SK-N-SH (cell line): ENCODE results near the gene TNFAIP8L2. TPM values are rescaled to one million over a fixed set of nuclear protein-coding genes. Genes with fewer than 3 reads are reported as not detected.
A peak's percentile ranks its signal among the peaks of the same experiment; 100 is the strongest.

Experiments
- CTCF ChIA-PET: fragments of 300-600, 350-600 bp; formaldehyde crosslinking; extraction: SDS; loops from one replicate; lab custom pipeline; 2021; lab: Yijun Ruan, JAX
- POLR2A ChIA-PET: fragments of 350-600 bp; sonication (Branson Sonifier 250); formaldehyde crosslinking; extraction: SDS; loops from one replicate; lab custom pipeline; 2020; ENCODE audit warnings: antibody characterized with exemption, inconsistent platforms; lab: Yijun Ruan, JAX
- DNase-seq: peaks from one replicate; pipeline ENCODE4 v3.0.0; 2012
- H2AFZ ChIP-seq: fragments of 200-600 bp; sonication (generic); 2 replicates; pipeline ENCODE4 v1.8.1; 2016; ENCODE audit warnings: antibody characterized with exemption, mild to moderate bottlenecking, low read depth
- H3F3A ChIP-seq: fragments of 200-600 bp; sonication (generic); replicated peaks from 2 replicates; pipeline ENCODE3; 2016; ENCODE audit warnings: antibody characterized with exemption, mild to moderate bottlenecking; ENCODE audit not compliant: insufficient read depth
- H3K27ac ChIP-seq, 2 experiments: fragments of 200-500 bp in 1 of 2; fragments of 200-600 bp in 1 of 2; sonication (Bioruptor generic) in 1 of 2; sonication (generic), shearing (Covaris generic) in 1 of 2; 2 replicates each; pipeline versions ENCODE4 v1.5.1 to v1.6.1; 2014 to 2016; ENCODE audit warnings: low read depth in 2 of 2, inconsistent platforms in 1 of 2, low read length in 1 of 2, mild to moderate bottlenecking in 1 of 2, mixed read lengths in 1 of 2
- H3K27me3 ChIP-seq: fragments of 200-600 bp; sonication (generic), shearing (Covaris generic); 2 replicates; pipeline ENCODE4 v1.6.1; 2016; ENCODE audit warnings: mixed run types; ENCODE audit not compliant: insufficient read depth
- H3K36me3 ChIP-seq, 2 experiments: fragments of 200-500 bp in 1 of 2; fragments of 200-600 bp in 1 of 2; sonication (Bioruptor generic) in 1 of 2; sonication (generic) in 1 of 2; replicated peaks in 1 of 2; 2 replicates each; pipeline versions ENCODE3 to v1.5.1; 2014 to 2016; ENCODE audit warnings: low read length in 1 of 2, mild to moderate bottlenecking in 1 of 2; ENCODE audit not compliant: insufficient read depth in 2 of 2, control insufficient read depth in 1 of 2
- H3K4me1 ChIP-seq, 2 experiments: fragments of 200-500 bp in 1 of 2; fragments of 200-600 bp in 1 of 2; sonication (Bioruptor generic) in 1 of 2; sonication (generic), shearing (Covaris generic) in 1 of 2; 2 replicates each; pipeline versions ENCODE4 v1.5.1 to v1.6.1; 2014 to 2016; ENCODE audit warnings: low read depth in 1 of 2, low read length in 1 of 2, mixed run types in 1 of 2; ENCODE audit not compliant: insufficient read depth in 2 of 2, control insufficient read depth in 1 of 2
- H3K4me2 ChIP-seq: fragments of 200-600 bp; sonication (generic), shearing (Covaris generic); 2 replicates; pipeline ENCODE4 v1.6.1; 2017; ENCODE audit warnings: mixed run types
- H3K4me3 ChIP-seq, 2 experiments: fragments of 200-500 bp in 1 of 2; fragments of 200-600 bp in 1 of 2; sonication (Bioruptor generic) in 1 of 2; sonication (generic), shearing (Covaris generic) in 1 of 2; 2 replicates each; pipeline versions ENCODE4 v1.5.1 to v1.8.1; 2014 to 2016; ENCODE audit warnings: low read depth in 2 of 2, inconsistent platforms in 1 of 2, low read length in 1 of 2, mild to moderate bottlenecking in 1 of 2, mixed read lengths in 1 of 2, moderate library complexity in 1 of 2
- H3K79me2 ChIP-seq: fragments of 200-600 bp; sonication (generic); 2 replicates; pipeline ENCODE4 v1.8.1; 2017; ENCODE audit warnings: mild to moderate bottlenecking; ENCODE audit not compliant: insufficient read depth
- H3K9ac ChIP-seq: fragments of 200-600 bp; sonication (generic); 2 replicates; pipeline ENCODE4 v1.6.1; 2017; ENCODE audit warnings: mixed run types
- H3K9me2 ChIP-seq: fragments of 200-600 bp; sonication (generic); 2 replicates; pipeline ENCODE4 v1.6.1; 2017; ENCODE audit warnings: mixed run types
- H3K9me3 ChIP-seq: fragments of 200-600 bp; sonication (generic); 2 replicates; pipeline ENCODE4 v1.6.1; 2017; ENCODE audit warnings: mixed run types, mild to moderate bottlenecking, moderate library complexity
- H4K20me1 ChIP-seq: fragments of 200-600 bp; sonication (generic); 2 replicates; pipeline ENCODE4 v1.6.1; 2017; ENCODE audit warnings: mild to moderate bottlenecking, mixed run types; ENCODE audit not compliant: insufficient read depth
- ELF1 ChIP-seq: IDR thresholded peaks from 2 replicates; pipeline ENCODE4 v1.4.0; 2012
- EZH2phosphoT487 ChIP-seq: fragments of 200-600 bp; sonication (generic); IDR thresholded peaks from 2 replicates; pipeline ENCODE4 v1.6.1; 2017; ENCODE audit warnings: low read depth, mixed run types, mild to moderate bottlenecking, antibody characterized with exemption, moderate library complexity, borderline replicate concordance
- GATA2 ChIP-seq: sonication (generic); formaldehyde crosslinking; IDR thresholded peaks from 2 replicates; pipeline ENCODE4 v1.5.0; 2020; ENCODE audit warnings: mild to moderate bottlenecking, missing genetic modification reagents
- JUND ChIP-seq: IDR thresholded peaks from 2 replicates; pipeline ENCODE4 v1.4.0; 2012
- NFIC ChIP-seq: IDR thresholded peaks from 2 replicates; pipeline ENCODE4 v1.4.0; 2012; ENCODE audit warnings: borderline replicate concordance
- NRF1 ChIP-seq: IDR thresholded peaks from 2 replicates; pipeline ENCODE4 v1.6.1; 2012; ENCODE audit warnings: low read depth, mild to moderate bottlenecking, low read length
- RAD21 ChIP-seq: IDR thresholded peaks from 2 replicates; pipeline ENCODE4 v1.6.1; 2012; ENCODE audit warnings: mild to moderate bottlenecking, low read length
- RCOR1 ChIP-seq: fragments of 150-350 bp; IDR thresholded peaks from 2 replicates; pipeline ENCODE4 v1.6.1; 2017; ENCODE audit warnings: antibody characterized with exemption, low read length
- SMC3 ChIP-seq: IDR thresholded peaks from 2 replicates; pipeline ENCODE4 v1.6.1; 2012; ENCODE audit warnings: low read depth, low read length, improper control_type of control experiment
- USF1 ChIP-seq: IDR thresholded peaks from 2 replicates; pipeline ENCODE4 v1.4.0; 2012; ENCODE audit warnings: low read depth, borderline replicate concordance
- YY1 ChIP-seq: IDR thresholded peaks from 2 replicates; pipeline ENCODE4 v1.4.0; 2012; ENCODE audit warnings: low read depth, mild to moderate bottlenecking
- WGBS: methylation state at CpG from one replicate; pipeline ENCODE4 v1.1.6; 2017; ENCODE audit warnings: low lambda C conversion rate; 5-methylcytosine and 5-hydroxymethylcytosine counted together
- polyA plus RNA-seq, 3 experiments: library from polyadenylated mRNA; depleted of rRNA; stranded (reverse); fragments of >200 nt; gene quantifications; 2 replicates each; pipeline ENCODE4 v1.2.3, GENCODE V29; 2012

TNFAIP8L2 gene
- polyA plus RNA-seq, 1 of the 3 experiments (the other 2 are of a cell fraction), result not detected

- no peak overlapping the region for H3K4me2 ChIP-seq
- 88% methylated on average over 7 of the region's 7 CpGs for WGBS
- ChIA-PET CTCF (no interaction called here), POLR2A (no interaction called here)
- H3K36me3 ChIP-seq, result no peaks in the 10 kb centered on the region
- no peaks in the 10 kb centered on the region for H3K9me3 ChIP-seq
- no peaks in the 10 kb centered on the region for H4K20me1 ChIP-seq
- H3K4me1 ChIP-seq, result no peaks in the 10 kb centered on the region
- TF ChIP-seq JUND (no peak), RAD21 (no peak), RCOR1 (no peak), YY1 (no peak), EZH2phosphoT487 (no peak), USF1 (no peak), ELF1 (no peak), SMC3 (no peak)
- no peaks in the 10 kb centered on the region for H3F3A ChIP-seq
- H3K9me2 ChIP-seq, result no peaks in the 10 kb centered on the region
- H3K79me2 ChIP-seq, result no peaks in the 10 kb centered on the region
- H3K9ac ChIP-seq, result no peak overlapping the region
- no peak overlapping the region for H2AFZ ChIP-seq
- H3K27ac ChIP-seq, result no peak overlapping the region
- no peak for DNase-seq
- H3K4me3 ChIP-seq, result no peak overlapping the region
- H3K27me3 ChIP-seq, result no peaks in the 10 kb centered on the region
Observed at GRCh38 chr1:151137789-151138188, 18.7 kb upstream of the TNFAIP8L2 start.

GRCh38 chr1:151142411-151143056 is 13.9 kb upstream of the TNFAIP8L2 start:
- ChIA-PET CTCF (interaction anchor here (0.8 to 6.8 kb wide), 5 partner anchors 13 to 118 kb away, joined by 3 to 40 read pairs (median 4); partner anchors contain the start of genes MLLT11 and TNFAIP8L2), POLR2A (interaction anchor here (1.2 kb wide), 1 partner anchor 83 kb away, joined by 3 read pairs; the partner anchor contains the start of gene MLLT11)
- no peak overlapping the region for H2AFZ ChIP-seq
- H3K36me3 ChIP-seq, result no peaks in the 10 kb centered on the region
- H3K4me2 ChIP-seq, result no peak overlapping the region
- no peak overlapping the region for H3K27ac ChIP-seq
- H3K4me1 ChIP-seq, result peaks cover 0 to 21% of the 10 kb centered on the region in 2 experiments; a peak in 1 of 4 replicates
- no peaks in the 10 kb centered on the region for H3F3A ChIP-seq
- 68% methylated on average over 5 of the region's 5 CpGs for WGBS
- H3K79me2 ChIP-seq, result no peaks in the 10 kb centered on the region
- no peak overlapping the region for H3K9ac ChIP-seq
- TF ChIP-seq NRF1 (no peak), SMC3 (no peak), EZH2phosphoT487 (no peak), ELF1 (no peak)
- H3K4me3 ChIP-seq, result no peak overlapping the region
- DNase-seq, result peak; percentile 16
- no peaks in the 10 kb centered on the region for H3K9me3 ChIP-seq
- H4K20me1 ChIP-seq, result no peaks in the 10 kb centered on the region
- no peaks in the 10 kb centered on the region for H3K27me3 ChIP-seq
- H3K9me2 ChIP-seq, result no peaks in the 10 kb centered on the region

GRCh38 chr1:151143057-151143435 is 13.4 kb upstream of the TNFAIP8L2 start:
- H4K20me1 ChIP-seq, result no peaks in the 10 kb centered on the region
- H3K79me2 ChIP-seq, result no peaks in the 10 kb centered on the region
- DNase-seq, result peak; percentile 14
- no peak overlapping the region for H3K9ac ChIP-seq
- no peak overlapping the region for H3K27ac ChIP-seq
- ChIA-PET CTCF (interaction anchor here (0.8 to 6.8 kb wide), 5 partner anchors 13 to 118 kb away, joined by 3 to 40 read pairs (median 4); partner anchors contain the start of genes MLLT11 and TNFAIP8L2), POLR2A (no interaction called here)
- no peak overlapping the region for H3K4me3 ChIP-seq
- no peak for TF ChIP-seq NFIC
- no peak for TF ChIP-seq GATA2
- no peaks in the 10 kb centered on the region for H3K36me3 ChIP-seq
- 50% methylated on average over 5 of the region's 7 CpGs for WGBS
- H2AFZ ChIP-seq, result no peak overlapping the region
- H3K4me1 ChIP-seq, result peaks cover 0 to 21% of the 10 kb centered on the region in 2 experiments; a peak in 1 of 4 replicates
- H3K9me3 ChIP-seq, result no peaks in the 10 kb centered on the region
- no peaks in the 10 kb centered on the region for H3K9me2 ChIP-seq
- H3K4me2 ChIP-seq, result no peak overlapping the region
- H3F3A ChIP-seq, result no peaks in the 10 kb centered on the region
- no peaks in the 10 kb centered on the region for H3K27me3 ChIP-seq
